ENCODE results near the gene TUBB1.

The TUBB1 gene

DNA sequence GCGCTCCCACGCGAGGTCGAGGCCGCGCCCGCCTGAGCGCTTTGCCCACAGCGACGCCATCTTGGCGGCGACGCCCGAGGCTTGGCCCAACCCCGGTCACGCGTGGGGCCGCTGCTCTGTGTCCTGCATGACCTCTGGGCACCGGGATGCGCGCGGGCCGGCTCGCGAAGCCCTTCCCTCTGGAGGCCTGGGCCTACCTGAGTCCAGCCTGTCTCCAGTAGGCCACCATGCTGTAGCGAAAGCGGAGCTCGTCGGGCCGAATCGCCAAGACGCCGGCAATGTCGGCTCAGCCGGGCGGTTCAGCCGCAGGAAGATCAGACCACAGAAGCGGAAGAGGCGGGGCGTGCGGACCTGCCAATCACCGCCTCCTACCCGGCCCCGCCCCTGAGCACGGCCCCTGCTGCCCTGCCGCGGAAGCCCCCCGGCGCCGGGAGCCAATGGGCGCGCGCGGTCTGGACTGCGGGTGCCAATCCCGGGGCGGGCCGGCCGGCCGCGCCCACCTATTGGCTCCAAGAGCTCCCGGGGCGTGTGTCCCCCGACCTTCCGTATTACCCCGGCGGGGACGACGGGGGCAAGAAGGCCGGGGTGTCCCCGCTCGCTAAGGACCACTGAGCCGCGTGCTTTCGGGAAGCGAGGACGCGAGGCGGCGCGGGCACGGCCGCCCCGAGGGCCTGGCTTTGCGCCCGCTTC is 12.9 kb downstream of the TUBB1 start, which contains the start of gene ATP5F1E:
ATP5F1E (minus strand) TSS at position 313 of the 690 bp plus-strand sequence; CDS start at position 229, 84 bp downstream.
- H3K27ac Mint-ChIP-seq: peak within 1 kb of the TSS; percentile 92
- no peaks in the 10 kb centered on the region for H3K27me3 Mint-ChIP-seq (ENCODE audit: low read depth, poor library complexity)
- peaks cover 41% of the 10 kb centered on the region for H3K36me3 Mint-ChIP-seq (ENCODE audit: low read depth)
- DNase-seq: peak; percentile 97
- TF ChIP-seq CTCF (IDR thresholded peaks at IDR 0.05): no peak
- H3K4me3 Mint-ChIP-seq: peak within 1 kb of the TSS; percentile 90
- no peaks in the 10 kb centered on the region for H3K9me3 Mint-ChIP-seq
- peaks cover 60% of the 10 kb centered on the region for H3K4me1 Mint-ChIP-seq

GRCh38 chr20:59032713-59033059 is 13.5 kb downstream of the TUBB1 start:
- Mint-ChIP-seq H3K4me3 (peak overlapping the region; percentile 86), H3K27ac (peak overlapping the region; percentile 91), H3K27me3 (ENCODE audit: low read depth, poor library complexity) (no peaks in the 10 kb centered on the region), H3K9me3 (no peaks in the 10 kb centered on the region), H3K36me3 (ENCODE audit: low read depth) (peaks cover 42% of the 10 kb centered on the region), H3K4me1 (peaks cover 55% of the 10 kb centered on the region)
- TF ChIP-seq CTCF (IDR thresholded peaks at IDR 0.05): no peak
- DNase-seq: no peak

- H3K27me3 Mint-ChIP-seq (ENCODE audit: low read depth, poor library complexity): no peaks in the 10 kb centered on the region
- peak overlapping the region; percentile 86 for H3K4me3 Mint-ChIP-seq
- no peak for DNase-seq
- peaks cover 42% of the 10 kb centered on the region for H3K36me3 Mint-ChIP-seq (ENCODE audit: low read depth)
- H3K4me1 Mint-ChIP-seq: peaks cover 51% of the 10 kb centered on the region
- no peak for TF ChIP-seq CTCF (IDR thresholded peaks at IDR 0.05)
- H3K27ac Mint-ChIP-seq: peak overlapping the region; percentile 91
- H3K9me3 Mint-ChIP-seq: no peaks in the 10 kb centered on the region
Measured at GRCh38 chr20:59033093-59033492, 13.9 kb downstream of the TUBB1 start.

DNA sequence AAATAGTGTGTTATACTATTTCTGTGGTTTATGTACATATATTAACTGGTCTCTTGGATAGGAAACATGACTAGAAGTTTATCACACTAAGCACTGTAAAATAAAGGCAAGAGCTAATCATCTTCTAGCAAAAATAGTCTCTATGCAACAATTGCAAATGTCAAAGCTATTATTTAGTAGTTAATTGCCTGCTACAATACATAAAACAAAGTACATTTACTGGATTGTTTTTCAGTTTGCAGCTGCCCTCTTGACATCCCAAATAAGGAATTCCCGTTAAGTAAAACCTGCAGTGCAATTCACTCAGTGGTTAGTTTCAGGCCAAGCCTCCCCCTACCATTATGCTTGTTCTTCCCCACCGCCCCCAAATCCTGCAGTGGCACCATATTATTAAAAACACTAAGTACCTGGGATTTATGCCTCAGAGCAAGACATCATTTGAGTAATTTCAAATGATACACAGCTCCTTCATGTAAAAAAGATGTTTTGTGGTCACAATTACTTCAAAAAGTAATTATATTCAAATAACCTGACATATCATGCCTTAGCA is 14.5 kb downstream of the TUBB1 start:
- DNase-seq: no peak
- Mint-ChIP-seq H3K27me3 (ENCODE audit: low read depth, poor library complexity) (no peaks in the 10 kb centered on the region), H3K9me3 (no peaks in the 10 kb centered on the region), H3K36me3 (ENCODE audit: low read depth) (peaks cover 42% of the 10 kb centered on the region), H3K4me3 (peak overlapping the region; percentile 68), H3K4me1 (peaks cover 45% of the 10 kb centered on the region), H3K27ac (no peak overlapping the region)
- TF ChIP-seq CTCF (IDR thresholded peaks at IDR 0.05): no peak

DNA sequence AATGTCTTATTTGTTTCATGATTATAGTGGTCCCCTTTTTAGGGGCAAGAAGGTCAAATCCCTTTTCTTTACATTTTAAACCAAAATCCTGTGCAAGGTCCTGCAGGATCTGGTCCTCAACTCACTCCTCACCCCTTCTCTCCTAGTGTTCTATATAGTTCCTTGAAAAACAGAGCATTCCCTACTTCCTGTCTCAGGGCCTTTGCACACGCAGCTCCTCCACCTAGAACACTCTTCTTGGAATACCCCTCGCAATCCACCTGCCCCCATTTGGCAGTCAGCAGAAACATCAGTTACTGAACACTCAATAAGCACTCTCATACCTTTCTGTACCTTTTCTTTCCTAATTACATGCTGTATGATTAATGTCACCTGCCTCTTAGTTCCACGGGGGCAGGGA is 16.2 kb downstream of the TUBB1 start:
- no peak overlapping the region for H3K4me3 Mint-ChIP-seq
- no peak overlapping the region for H3K27ac Mint-ChIP-seq
- H3K4me1 Mint-ChIP-seq: peaks cover 38% of the 10 kb centered on the region
- no peak for TF ChIP-seq CTCF (IDR thresholded peaks at IDR 0.05)
- no peak for DNase-seq
- H3K36me3 Mint-ChIP-seq (ENCODE audit: low read depth): peaks cover 37% of the 10 kb centered on the region
- H3K27me3 Mint-ChIP-seq (ENCODE audit: low read depth, poor library complexity): no peaks in the 10 kb centered on the region
- no peaks in the 10 kb centered on the region for H3K9me3 Mint-ChIP-seq

GRCh38 chr20:59037386-59037785 is 18.2 kb downstream of the TUBB1 start:
- Mint-ChIP-seq H3K4me3 (no peak overlapping the region), H3K27ac (no peak overlapping the region), H3K4me1 (peaks cover 38% of the 10 kb centered on the region), H3K36me3 (ENCODE audit: low read depth) (peaks cover 49% of the 10 kb centered on the region), H3K9me3 (no peaks in the 10 kb centered on the region), H3K27me3 (ENCODE audit: low read depth, poor library complexity) (no peaks in the 10 kb centered on the region)
- DNase-seq: no peak
- no peak for TF ChIP-seq CTCF (IDR thresholded peaks at IDR 0.05)
